Esophagus muscularis mucosa (tissue), 4 donors: ENCODE measurements around the gene SCFD2. TPM values are rescaled to one million over a fixed set of nuclear protein-coding genes. Genes with fewer than 3 reads are reported as not detected.

Source experiments
- DNase-seq: peaks from one replicate; pipeline ENCODE4 v3.0.0-alpha.2; 2017; ENCODE audit errors: extremely low spot score
- H3K27ac ChIP-seq, 4 donors: fragments of 200-600 bp; sonication (generic); replicated peaks in 1 of 4; 1 replicate in 3 of 4; 2 replicates in 1 of 4; pipeline ENCODE4 v1.5.1; 2016 to 2019; ENCODE audit warnings: mild to moderate bottlenecking in 1 of 4
- H3K27me3 ChIP-seq, 4 donors: fragments of 200-600 bp; sonication (generic); one replicate each; pipeline versions ENCODE4 v1.5.1 to v1.6.0; 2016 to 2019
- H3K36me3 ChIP-seq, 4 donors: fragments of 200-600 bp; sonication (generic); one replicate each; pipeline ENCODE4 v1.5.1; 2016 to 2019
- H3K4me1 ChIP-seq, 4 donors: fragments of 200-600 bp; sonication (generic); one replicate each; pipeline ENCODE4 v1.5.1; 2016 to 2019
- H3K4me3 ChIP-seq, 4 donors: fragments of 200-600 bp; sonication (generic); 1 replicate in 2 of 4; 2 replicates in 2 of 4; pipeline ENCODE4 v1.5.1; 2016 to 2019; ENCODE audit warnings: mild to moderate bottlenecking in 4 of 4, moderate library complexity in 1 of 4
- H3K9me3 ChIP-seq, 4 donors: fragments of 200-600 bp; sonication (generic); 1 replicate in 3 of 4; 2 replicates in 1 of 4; pipeline ENCODE4 v1.5.1; 2016 to 2019
- CTCF ChIP-seq, 3 experiments: fragments of 200-600 bp in 2 of 3; fragments of 450-650 bp in 1 of 3; sonication (generic) in 2 of 3; IDR thresholded peaks; one replicate each; pipeline ENCODE4 v1.5.1; 2017 to 2019; ENCODE audit warnings: antibody characterized with exemption in 3 of 3, mild to moderate bottlenecking in 2 of 3, moderate library complexity in 1 of 3
- EP300 ChIP-seq: sonication (generic); formaldehyde crosslinking; IDR thresholded peaks from one replicate; pipeline ENCODE4 v1.6.1; 2017; ENCODE audit warnings: antibody characterized with exemption
- POLR2A ChIP-seq: fragments of 450-650 bp; IDR thresholded peaks from one replicate; pipeline ENCODE4 v1.6.1; 2017; ENCODE audit warnings: antibody characterized with exemption, moderate library complexity, mild to moderate bottlenecking, low read depth
- POLR2AphosphoS5 ChIP-seq, 2 donors: sonication (generic); formaldehyde crosslinking; IDR thresholded peaks; one replicate each; pipeline ENCODE4 v1.6.1; 2017; ENCODE audit warnings: antibody characterized with exemption in 2 of 2
- WGBS: methylation state at CpG from one replicate; pipeline ENCODE4 v1.1.5; 2018; 5-methylcytosine and 5-hydroxymethylcytosine counted together
- intact Hi-C: fragments of 100-400 bp; cut with DNase I; formaldehyde crosslinking; loops from one replicate; pipeline ENCODE4 v1.15.1; 2023
- total RNA-seq, 4 donors: library from RNA; depleted of rRNA; stranded (reverse); fragments of >200 nt; gene quantifications; one replicate each; pipeline versions ENCODE4 v1.1.0 to v1.2.1, GENCODE V29; 2016

Gene SCFD2
- total RNA-seq, 4 donors from 2014 or later, result 10.0 to 15.7 (median 12.7) TPM

GRCh38 chr4:52917817-52918216 lies 448.0 kb downstream of the SCFD2 start:
- H3K4me1 ChIP-seq, result peaks cover 0 to 6% (median 2%) of the 10 kb centered on the region in 4 donors
- H3K27ac ChIP-seq, result no peak overlapping the region
- TF ChIP-seq CTCF (IDR thresholded peaks at IDR 0.05), result no peak
- TF ChIP-seq POLR2A, result no peak
- TF ChIP-seq EP300, result no peak
- TF ChIP-seq POLR2AphosphoS5 (IDR thresholded peaks at IDR 0.05), result no peak
- intact Hi-C loops, result loop anchor here (10.0 kb wide), 1 partner anchor 57 kb away; no protein-coding TSS in a partner anchor
- WGBS, result 95% methylated on average over 5 of the region's 5 CpGs
- H3K27me3 ChIP-seq, result no peaks in the 10 kb centered on the region
- no peaks in the 10 kb centered on the region for H3K36me3 ChIP-seq
- H3K4me3 ChIP-seq, result no peak overlapping the region
- DNase-seq, result no peak
- H3K9me3 ChIP-seq, result no peaks in the 10 kb centered on the region

- Histone ChIP-seq H3K27me3 (no peaks in the 10 kb centered on the region), H3K4me1 (peaks cover 0 to 6% (median 2%) of the 10 kb centered on the region in 4 donors), H3K27ac (no peak overlapping the region), H3K9me3 (no peaks in the 10 kb centered on the region), H3K4me3 (no peak overlapping the region), H3K36me3 (no peaks in the 10 kb centered on the region)
- DNase-seq, result no peak
- 93% methylated on average over 6 of the region's 6 CpGs for WGBS
- no peak for TF ChIP-seq POLR2AphosphoS5 (IDR thresholded peaks at IDR 0.05)
- TF ChIP-seq POLR2A, result no peak
- no peak for TF ChIP-seq CTCF (IDR thresholded peaks at IDR 0.05)
- no peak for TF ChIP-seq EP300
- intact Hi-C loops, result loop anchor here (10.0 kb wide), 1 partner anchor 59 kb away; no protein-coding TSS in a partner anchor
These were observed 450.0 kb downstream of the SCFD2 start for GRCh38 chr4:52915730-52916300.

GRCh38 chr4:52915191-52915590 lies 450.7 kb downstream of the SCFD2 start:
- no peak for DNase-seq
- Histone ChIP-seq H3K27ac (no peak overlapping the region), H3K27me3 (no peaks in the 10 kb centered on the region), H3K4me1 (peaks cover 0 to 6% (median 2%) of the 10 kb centered on the region in 4 donors), H3K9me3 (no peaks in the 10 kb centered on the region), H3K36me3 (no peaks in the 10 kb centered on the region), H3K4me3 (no peak overlapping the region)
- intact Hi-C loops, result loop anchor here (10.0 kb wide), 1 partner anchor 60 kb away; no protein-coding TSS in a partner anchor
- TF ChIP-seq CTCF (IDR thresholded peaks at IDR 0.05) (no peak), POLR2A (no peak), EP300 (no peak), POLR2AphosphoS5 (IDR thresholded peaks at IDR 0.05) (no peak)

GRCh38 chr4:52914051-52914605 lies 451.7 kb downstream of the SCFD2 start:
- Histone ChIP-seq H3K4me3 (no peak overlapping the region), H3K27ac (no peak overlapping the region), H3K36me3 (no peaks in the 10 kb centered on the region), H3K27me3 (no peaks in the 10 kb centered on the region), H3K9me3 (no peaks in the 10 kb centered on the region), H3K4me1 (peaks cover 0 to 6% (median 2%) of the 10 kb centered on the region in 4 donors)
- intact Hi-C loops, result loop anchor here (10.0 kb wide), 1 partner anchor 61 kb away; no protein-coding TSS in a partner anchor
- 80% methylated on average over 3 of the region's 3 CpGs for WGBS
- DNase-seq, result no peak
- TF ChIP-seq EP300 (no peak), POLR2AphosphoS5 (IDR thresholded peaks at IDR 0.05) (no peak), POLR2A (no peak), CTCF (IDR thresholded peaks at IDR 0.05) (no peak)
